Type B pancreatic cell (in vitro differentiated cells): ENCODE data around the gene NCK2. TPM values are rescaled to one million over a fixed set of nuclear protein-coding genes. Genes with fewer than 3 reads are reported as not detected.

Source experiments
- DNase-seq: peaks from one replicate; pipeline ENCODE4 v3.0.0; 2021; ENCODE audit warnings: mixed read lengths; ENCODE audit not compliant: unreplicated experiment; ENCODE audit errors: extremely low spot score
- H3K27ac Mint-ChIP-seq: 2 replicates; pipeline ENCODE4 v1.8.0; 2021; ENCODE audit warnings: mild to moderate bottlenecking, mixed read lengths
- H3K27me3 Mint-ChIP-seq: 2 replicates; pipeline ENCODE4 v1.8.0; 2021; ENCODE audit warnings: mixed read lengths
- H3K36me3 Mint-ChIP-seq: 2 replicates; pipeline ENCODE4 v1.8.0; 2021; ENCODE audit warnings: mixed read lengths
- H3K4me1 Mint-ChIP-seq: one replicate; pipeline ENCODE4 v1.8.0; 2021; ENCODE audit warnings: mixed read lengths; ENCODE audit not compliant: unreplicated experiment
- H3K4me3 Mint-ChIP-seq: 2 replicates; pipeline ENCODE4 v1.8.0; 2021; ENCODE audit warnings: mild to moderate bottlenecking, mixed read lengths
- H3K9me3 Mint-ChIP-seq: 2 replicates; pipeline ENCODE4 v1.8.0; 2021; ENCODE audit warnings: mixed read lengths
- total RNA-seq: library from RNA; stranded (reverse); gene quantifications from 2 replicates; pipeline ENCODE4 v1.2.1, GENCODE V29; 2021; ENCODE audit warnings: low replicate concordance
- TF ChIP-seq, protein P1 (sequence below): fragments of 200-600 bp; sonication (generic); conservative IDR thresholded peaks from 2 replicates; pipeline ENCODE4 v1.5.0; 2021; ENCODE audit warnings: antibody characterized with exemption, mild to moderate bottlenecking

NCK2 gene
- total RNA-seq, 1 donor from 2014 or later, result 86.4 TPM

DNA sequence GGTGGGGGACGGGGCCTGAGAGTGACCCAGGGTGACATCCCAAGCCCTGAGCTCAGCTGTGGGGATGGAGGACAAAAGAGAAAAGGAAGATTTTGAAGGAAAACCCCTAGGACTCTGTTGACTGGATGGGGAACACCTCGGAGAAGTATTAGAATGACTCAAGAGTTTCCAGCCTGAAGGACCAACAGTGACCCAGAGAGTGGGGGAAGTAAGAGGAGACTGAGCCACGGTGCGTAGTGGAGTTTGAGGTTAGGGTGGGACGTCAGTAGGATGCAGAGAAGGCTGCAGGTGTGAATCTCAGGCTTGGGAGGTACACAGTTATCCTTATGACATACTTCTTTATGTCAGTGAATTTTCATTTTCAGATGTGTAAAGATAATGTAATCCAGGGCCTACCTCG lies 119.5 kb downstream of the NCK2 start:
- DNase-seq, result no peak
- H3K27me3 Mint-ChIP-seq, result no peaks in the 10 kb centered on the region
- peak overlapping the region; percentile 60 for H3K27ac Mint-ChIP-seq
- no peaks in the 10 kb centered on the region for H3K9me3 Mint-ChIP-seq
- H3K4me3 Mint-ChIP-seq, result no peak overlapping the region
- TF ChIP-seq, protein P1, sequence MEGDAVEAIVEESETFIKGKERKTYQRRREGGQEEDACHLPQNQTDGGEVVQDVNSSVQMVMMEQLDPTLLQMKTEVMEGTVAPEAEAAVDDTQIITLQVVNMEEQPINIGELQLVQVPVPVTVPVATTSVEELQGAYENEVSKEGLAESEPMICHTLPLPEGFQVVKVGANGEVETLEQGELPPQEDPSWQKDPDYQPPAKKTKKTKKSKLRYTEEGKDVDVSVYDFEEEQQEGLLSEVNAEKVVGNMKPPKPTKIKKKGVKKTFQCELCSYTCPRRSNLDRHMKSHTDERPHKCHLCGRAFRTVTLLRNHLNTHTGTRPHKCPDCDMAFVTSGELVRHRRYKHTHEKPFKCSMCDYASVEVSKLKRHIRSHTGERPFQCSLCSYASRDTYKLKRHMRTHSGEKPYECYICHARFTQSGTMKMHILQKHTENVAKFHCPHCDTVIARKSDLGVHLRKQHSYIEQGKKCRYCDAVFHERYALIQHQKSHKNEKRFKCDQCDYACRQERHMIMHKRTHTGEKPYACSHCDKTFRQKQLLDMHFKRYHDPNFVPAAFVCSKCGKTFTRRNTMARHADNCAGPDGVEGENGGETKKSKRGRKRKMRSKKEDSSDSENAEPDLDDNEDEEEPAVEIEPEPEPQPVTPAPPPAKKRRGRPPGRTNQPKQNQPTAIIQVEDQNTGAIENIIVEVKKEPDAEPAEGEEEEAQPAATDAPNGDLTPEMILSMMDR, result no peak
- H3K36me3 Mint-ChIP-seq, result peaks cover 9% of the 10 kb centered on the region
- peaks cover 44% of the 10 kb centered on the region for H3K4me1 Mint-ChIP-seq

DNA sequence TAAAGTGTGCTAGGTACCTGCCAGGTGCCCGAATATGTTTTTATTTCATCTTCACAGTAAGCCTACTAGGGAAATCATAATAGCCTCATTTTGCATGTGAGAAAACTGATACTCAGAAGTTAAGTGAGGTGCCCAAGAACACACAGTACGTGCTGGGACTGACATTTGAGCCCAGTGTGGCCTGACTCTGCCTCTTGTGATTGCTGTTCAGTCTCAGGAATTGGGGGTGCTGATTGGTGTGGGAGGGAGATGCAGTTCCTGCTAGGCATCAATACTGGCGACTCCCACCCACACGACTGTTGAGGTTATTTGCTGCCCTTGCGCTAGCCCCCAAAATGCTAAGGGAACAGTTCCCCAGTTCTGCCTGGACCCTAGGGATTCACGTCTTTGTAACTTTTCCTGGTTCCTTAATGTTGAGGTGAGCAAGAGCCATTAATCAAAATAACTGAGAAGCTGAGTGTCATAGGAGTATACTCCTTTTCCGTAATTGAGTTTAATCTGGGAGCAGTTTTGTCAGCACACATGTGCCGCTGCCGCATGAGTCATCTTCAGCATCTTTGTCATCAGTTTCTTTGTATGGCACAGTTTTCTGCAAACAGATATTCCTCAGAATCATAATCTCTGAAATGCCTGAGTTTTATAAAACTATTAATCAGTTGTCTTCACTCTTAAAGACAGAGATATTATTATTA lies 120.7 kb downstream of the NCK2 start:
- Mint-ChIP-seq H3K27ac (peak overlapping the region; percentile 62), H3K36me3 (peaks cover 9% of the 10 kb centered on the region), H3K27me3 (no peaks in the 10 kb centered on the region), H3K4me3 (no peak overlapping the region), H3K9me3 (no peaks in the 10 kb centered on the region), H3K4me1 (peaks cover 42% of the 10 kb centered on the region)
- DNase-seq, result no peak
- TF ChIP-seq, protein P1, result no peak

DNA sequence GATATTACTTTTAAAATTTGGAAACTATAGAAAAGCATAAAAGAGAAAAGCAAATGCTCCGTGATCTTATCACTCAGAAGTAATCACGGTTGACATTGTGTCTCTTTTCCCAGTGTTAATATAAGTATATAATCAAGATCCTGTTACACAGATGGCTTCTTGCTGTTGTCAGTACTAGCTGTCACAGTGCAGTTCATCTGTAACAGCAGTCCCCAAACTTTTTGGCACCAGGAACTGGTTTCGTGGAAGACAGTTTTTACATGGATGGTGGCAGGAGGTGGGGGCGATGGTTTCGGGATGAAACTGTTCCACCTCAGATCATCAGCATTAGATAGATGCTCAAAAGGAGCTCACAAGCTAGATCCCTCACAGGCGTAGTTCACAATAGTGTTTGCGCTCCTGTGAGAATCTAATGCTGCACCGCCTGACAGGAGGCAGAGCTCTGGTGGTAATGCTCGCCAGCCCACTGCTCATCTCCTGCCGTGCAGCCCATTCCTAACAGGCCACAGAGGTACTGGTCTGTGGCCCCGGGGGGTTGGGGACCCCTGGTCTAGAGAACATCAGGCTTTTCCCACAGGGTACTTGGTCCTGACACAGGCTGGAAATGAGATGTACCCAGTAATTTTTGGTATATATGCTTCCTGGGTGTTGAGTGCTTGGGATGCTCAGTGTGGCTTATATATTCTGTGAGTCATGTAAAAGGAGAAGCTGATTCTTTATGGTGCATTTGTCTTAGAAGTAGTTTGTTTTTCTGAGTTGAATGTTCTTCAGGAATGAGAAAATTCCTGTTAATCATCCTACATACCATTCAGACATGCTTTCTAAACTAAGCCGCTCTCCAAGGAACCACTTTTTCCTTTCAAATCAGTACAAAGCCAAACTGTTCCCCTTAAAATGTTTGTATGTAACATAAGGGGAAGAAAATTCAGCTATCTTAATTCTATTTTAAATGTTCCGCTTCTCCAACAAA lies 121.8 kb downstream of the NCK2 start:
- Mint-ChIP-seq H3K4me3 (peak overlapping the region; percentile 27), H3K27ac (peak overlapping the region; percentile 18), H3K4me1 (peaks cover 48% of the 10 kb centered on the region), H3K36me3 (peaks cover 13% of the 10 kb centered on the region), H3K9me3 (no peaks in the 10 kb centered on the region), H3K27me3 (no peaks in the 10 kb centered on the region)
- DNase-seq, result no peak
- TF ChIP-seq, protein P1, result no peak

DNA sequence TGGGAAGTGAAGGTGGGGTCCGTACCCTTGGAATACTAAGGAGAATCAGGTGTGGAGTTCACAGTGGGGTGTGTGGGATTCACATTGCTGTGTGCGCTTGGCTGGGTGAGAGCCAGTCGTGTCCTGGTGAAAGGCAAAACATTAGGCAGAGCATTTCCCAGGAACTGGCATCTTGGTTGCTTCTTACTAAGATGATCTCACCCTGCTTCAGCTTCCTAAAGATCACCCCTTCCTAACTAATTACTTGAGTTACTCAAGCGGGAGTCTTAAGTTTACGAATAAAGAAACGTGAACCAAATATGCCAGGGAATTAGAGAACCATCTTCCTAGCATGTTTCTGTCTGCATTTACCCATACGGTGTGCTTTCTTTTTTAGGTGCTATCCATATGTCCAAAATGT lies 122.9 kb downstream of the NCK2 start:
- no peak for DNase-seq
- no peak overlapping the region for H3K4me3 Mint-ChIP-seq
- no peaks in the 10 kb centered on the region for H3K9me3 Mint-ChIP-seq
- H3K4me1 Mint-ChIP-seq, result peaks cover 55% of the 10 kb centered on the region
- H3K36me3 Mint-ChIP-seq, result peaks cover 20% of the 10 kb centered on the region
- TF ChIP-seq, protein P1, result no peak
- no peaks in the 10 kb centered on the region for H3K27me3 Mint-ChIP-seq
- H3K27ac Mint-ChIP-seq, result peak overlapping the region; percentile 57

DNA sequence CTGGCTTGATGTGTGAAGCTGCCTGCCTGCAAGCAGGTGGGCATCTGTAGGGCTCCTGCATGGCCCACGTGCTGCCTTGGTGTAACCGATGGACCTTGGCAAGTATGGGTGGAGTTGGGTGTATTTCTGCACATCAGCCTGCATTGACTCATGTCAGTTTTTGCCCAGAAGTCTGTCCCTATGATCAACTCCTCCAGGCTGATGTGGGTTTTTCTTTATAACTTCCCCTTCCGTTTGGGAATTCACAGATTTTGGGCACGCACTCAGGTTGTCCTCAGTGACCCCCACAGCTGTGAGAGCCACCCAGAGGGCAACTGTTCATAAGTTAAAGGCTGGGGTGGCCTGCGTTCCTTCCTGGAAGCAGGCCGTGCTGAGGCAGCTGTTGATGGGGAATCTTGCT lies 123.3 kb downstream of the NCK2 start:
- Mint-ChIP-seq H3K27me3 (no peaks in the 10 kb centered on the region), H3K4me1 (peaks cover 55% of the 10 kb centered on the region), H3K27ac (peak overlapping the region; percentile 57), H3K36me3 (peaks cover 22% of the 10 kb centered on the region), H3K9me3 (no peaks in the 10 kb centered on the region), H3K4me3 (peak overlapping the region; percentile 30)
- TF ChIP-seq, protein P1, result no peak
- DNase-seq, result no peak
